GM18873 (cell line): ENCODE results near the gene ABL2.
"Not testable (repeated sequence)": the region's sequence is repeated elsewhere in the genome, so short reads cannot be mapped to it uniquely, and the experiment has no call there.

Experiments
- ATAC-seq: cut with Tn5 transposase; IDR thresholded peaks from one replicate; pipeline ENCODE4 v1.9.1; 2021; ENCODE audit warnings: mild to moderate bottlenecking, moderate library complexity, moderate number of reproducible peaks; ENCODE audit not compliant: unreplicated experiment, low FRiP score

ABL2 gene

GRCh38 chr1:179229214-179230140 is at the start of gene ABL2:
Gene ABL2 (minus strand): TSS chr1:179229677. CDS start chr1:179229397, 280 bp downstream.
- ATAC-seq, result no peak

GRCh38 chr1:179278920-179279319 is 49.4 kb upstream of the ABL2 start:
- no peak for ATAC-seq

- ATAC-seq, result not testable (repeated sequence)
Measured at GRCh38 chr1:179274424-179274823, 44.9 kb upstream of the ABL2 start.

- ATAC-seq, result no peak
Measured at GRCh38 chr1:179269071-179269470, 39.6 kb upstream of the ABL2 start.

GRCh38 chr1:179264507-179264906 is 35.0 kb upstream of the ABL2 start:
- no peak for ATAC-seq

- ATAC-seq, result no peak
Measured at GRCh38 chr1:179263121-179263520, 33.6 kb upstream of the ABL2 start.

- ATAC-seq, result no peak
Measured at GRCh38 chr1:179262183-179262582, 32.7 kb upstream of the ABL2 start.

- no peak for ATAC-seq
Measured at GRCh38 chr1:179253286-179253972, 24.0 kb upstream of the ABL2 start.

- ATAC-seq, result no peak
Measured at GRCh38 chr1:179252606-179253005, 23.1 kb upstream of the ABL2 start.

- ATAC-seq, result no peak
Measured at GRCh38 chr1:179251675-179252074, 22.2 kb upstream of the ABL2 start.

- no peak for ATAC-seq
Measured at GRCh38 chr1:179247923-179248322, 18.4 kb upstream of the ABL2 start.

- ATAC-seq, result not testable (repeated sequence)
Measured at GRCh38 chr1:179245426-179245825, 15.9 kb upstream of the ABL2 start.

- ATAC-seq, result no peak
Measured at GRCh38 chr1:179241530-179242097, 12.1 kb upstream of the ABL2 start.

GRCh38 chr1:179237222-179237621 is 7.7 kb upstream of the ABL2 start:
- ATAC-seq, result no peak

GRCh38 chr1:179234863-179235262 is 5.4 kb upstream of the ABL2 start:
- no peak for ATAC-seq

- ATAC-seq, result no peak
Measured at GRCh38 chr1:179231923-179232322, 2.4 kb upstream of the ABL2 start.

GRCh38 chr1:179230721-179231120 is 1.2 kb upstream of the ABL2 start:
- no peak for ATAC-seq

GRCh38 chr1:179230251-179230650 is 774 bp upstream of the ABL2 start:
- no peak for ATAC-seq

- ATAC-seq, result no peak
Measured at GRCh38 chr1:179228783-179229213, 679 bp downstream of the ABL2 start.

- no peak for ATAC-seq
Measured at GRCh38 chr1:179226738-179227137, 2.7 kb downstream of the ABL2 start.

GRCh38 chr1:179224466-179224865 is 5.0 kb downstream of the ABL2 start:
- ATAC-seq, result not testable (repeated sequence)
